Epithelial cell of esophagus (primary cell): ENCODE data around the gene PXDN.

Source experiments
- DNase-seq: peaks from one replicate; pipeline ENCODE4 v3.0.0; 2010; ENCODE audit warnings: low read depth
- H3K4me3 ChIP-seq: 2 replicates; pipeline ENCODE4 v1.5.1; 2011; ENCODE audit warnings: mild to moderate bottlenecking, low read length, control low read depth
- TF ChIP-seq, protein P1 (sequence below): IDR thresholded peaks from 2 replicates; pipeline ENCODE4 v1.5.1; 2011; ENCODE audit warnings: low read depth, mild to moderate bottlenecking, low read length, control low read depth, inconsistent platforms; ENCODE audit not compliant: insufficient read depth; ENCODE audit errors: missing control alignments

Gene PXDN

DNA sequence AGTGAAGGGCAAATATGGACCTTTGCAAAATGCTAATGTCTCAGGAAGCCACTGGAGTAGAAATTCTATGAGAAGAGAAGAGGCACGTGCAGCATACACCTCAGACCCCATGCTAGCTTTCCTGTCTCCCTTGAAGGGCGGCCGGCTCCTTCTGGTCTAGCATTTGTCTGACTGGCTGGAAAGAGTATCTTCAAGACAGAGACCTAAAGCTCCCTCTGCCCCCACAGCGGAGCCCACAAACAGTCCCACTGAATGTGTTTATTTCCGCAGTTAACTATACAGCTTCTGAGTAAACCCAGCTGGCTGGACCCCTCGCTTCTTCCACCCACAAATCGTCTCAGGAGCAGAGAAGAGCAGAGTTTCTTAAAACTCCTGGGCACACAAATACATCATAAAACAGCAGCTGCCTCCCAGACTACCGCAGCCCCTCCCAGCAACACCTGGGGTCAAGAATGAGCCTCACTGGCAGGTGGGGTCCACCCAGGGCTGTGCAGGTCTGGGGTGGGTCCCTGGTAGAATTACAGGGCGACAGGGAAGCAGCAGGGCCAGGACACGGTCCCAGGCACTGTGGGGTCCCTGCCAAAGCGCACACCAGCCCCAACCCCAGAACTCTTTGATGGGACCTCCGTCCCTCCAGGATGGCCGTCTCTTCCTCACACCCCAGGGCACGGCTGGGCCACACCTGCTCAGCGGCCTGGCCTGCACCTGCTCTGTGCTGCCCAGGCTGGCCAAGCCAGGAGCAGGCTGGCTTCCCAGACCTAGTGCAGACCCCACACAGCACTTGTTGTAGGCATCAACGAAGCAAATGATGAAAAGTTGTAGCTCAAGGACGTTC, 103.8 kb downstream of the PXDN start:
- DNase-seq: no peak
- TF ChIP-seq, protein P1, sequence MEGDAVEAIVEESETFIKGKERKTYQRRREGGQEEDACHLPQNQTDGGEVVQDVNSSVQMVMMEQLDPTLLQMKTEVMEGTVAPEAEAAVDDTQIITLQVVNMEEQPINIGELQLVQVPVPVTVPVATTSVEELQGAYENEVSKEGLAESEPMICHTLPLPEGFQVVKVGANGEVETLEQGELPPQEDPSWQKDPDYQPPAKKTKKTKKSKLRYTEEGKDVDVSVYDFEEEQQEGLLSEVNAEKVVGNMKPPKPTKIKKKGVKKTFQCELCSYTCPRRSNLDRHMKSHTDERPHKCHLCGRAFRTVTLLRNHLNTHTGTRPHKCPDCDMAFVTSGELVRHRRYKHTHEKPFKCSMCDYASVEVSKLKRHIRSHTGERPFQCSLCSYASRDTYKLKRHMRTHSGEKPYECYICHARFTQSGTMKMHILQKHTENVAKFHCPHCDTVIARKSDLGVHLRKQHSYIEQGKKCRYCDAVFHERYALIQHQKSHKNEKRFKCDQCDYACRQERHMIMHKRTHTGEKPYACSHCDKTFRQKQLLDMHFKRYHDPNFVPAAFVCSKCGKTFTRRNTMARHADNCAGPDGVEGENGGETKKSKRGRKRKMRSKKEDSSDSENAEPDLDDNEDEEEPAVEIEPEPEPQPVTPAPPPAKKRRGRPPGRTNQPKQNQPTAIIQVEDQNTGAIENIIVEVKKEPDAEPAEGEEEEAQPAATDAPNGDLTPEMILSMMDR: no peak
- H3K4me3 ChIP-seq: no peak overlapping the region

DNA sequence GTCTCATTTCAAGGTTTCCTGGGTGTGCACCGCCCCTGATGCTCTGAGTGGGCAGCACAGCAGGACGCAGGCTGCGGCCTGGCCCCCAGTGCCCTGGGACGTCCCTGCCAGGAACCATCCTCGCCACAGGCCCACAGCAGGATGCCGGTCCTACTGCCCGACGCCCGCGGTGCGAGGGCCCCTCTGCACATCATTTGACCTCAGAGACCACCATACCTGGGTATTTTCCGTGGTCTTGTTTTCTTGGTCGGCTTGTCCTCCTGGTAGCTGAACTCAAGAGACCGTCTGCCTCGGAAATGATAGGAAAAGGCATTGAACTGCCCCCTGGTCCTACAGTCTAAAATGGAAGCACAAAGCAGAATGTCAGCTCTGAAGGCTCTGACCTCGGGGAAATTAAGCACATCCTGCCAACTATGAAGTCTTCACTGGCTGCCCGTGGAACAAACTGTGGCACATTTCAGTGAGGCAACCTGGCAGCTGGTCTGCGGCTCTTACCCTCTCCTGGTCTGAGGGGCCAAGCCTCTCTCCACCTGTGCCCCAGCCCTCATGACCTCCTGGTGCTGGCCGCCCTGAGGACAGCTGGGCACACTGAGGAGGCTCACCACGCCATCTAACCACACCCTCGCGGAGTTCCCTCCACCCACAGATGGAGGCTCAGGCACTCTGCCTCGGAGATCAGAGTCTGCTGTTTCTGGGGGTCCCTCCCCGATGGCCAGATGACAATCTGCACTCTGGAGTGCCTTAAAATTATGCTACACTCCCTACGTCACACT, 105.0 kb downstream of the PXDN start:
- TF ChIP-seq, protein P1: no peak
- no peak overlapping the region for H3K4me3 ChIP-seq
- no peak for DNase-seq

DNA sequence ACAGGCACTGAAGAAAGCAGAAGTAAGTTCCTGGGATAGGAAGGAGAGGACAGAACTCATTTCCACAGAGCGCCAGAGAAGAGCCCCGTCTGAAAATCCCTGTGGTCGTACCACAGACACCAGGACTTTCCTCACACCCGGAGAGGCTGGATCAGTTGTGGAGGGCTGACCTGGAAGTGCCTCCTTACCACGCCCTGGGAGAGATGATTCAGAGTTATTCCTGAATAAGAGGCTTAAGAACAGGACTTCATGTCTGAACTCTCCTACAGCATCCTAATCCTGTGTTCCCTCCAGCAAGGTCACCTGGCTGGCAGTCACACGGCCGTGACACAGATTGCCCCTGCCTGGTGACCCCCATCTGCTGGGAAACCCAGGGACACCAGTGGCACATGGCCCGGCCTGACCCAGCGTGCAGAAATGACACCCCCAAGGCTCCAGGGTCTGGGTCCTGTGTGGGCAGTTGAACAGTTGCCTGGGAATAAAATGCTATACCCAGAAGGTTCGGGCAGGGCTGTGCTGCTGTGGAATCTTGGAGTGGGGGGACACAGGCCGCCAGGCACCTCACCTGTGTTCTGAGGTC, 105.9 kb downstream of the PXDN start:
- peak; percentile 72 for DNase-seq
- H3K4me3 ChIP-seq: no peak overlapping the region
- TF ChIP-seq, protein P1: no peak

DNA sequence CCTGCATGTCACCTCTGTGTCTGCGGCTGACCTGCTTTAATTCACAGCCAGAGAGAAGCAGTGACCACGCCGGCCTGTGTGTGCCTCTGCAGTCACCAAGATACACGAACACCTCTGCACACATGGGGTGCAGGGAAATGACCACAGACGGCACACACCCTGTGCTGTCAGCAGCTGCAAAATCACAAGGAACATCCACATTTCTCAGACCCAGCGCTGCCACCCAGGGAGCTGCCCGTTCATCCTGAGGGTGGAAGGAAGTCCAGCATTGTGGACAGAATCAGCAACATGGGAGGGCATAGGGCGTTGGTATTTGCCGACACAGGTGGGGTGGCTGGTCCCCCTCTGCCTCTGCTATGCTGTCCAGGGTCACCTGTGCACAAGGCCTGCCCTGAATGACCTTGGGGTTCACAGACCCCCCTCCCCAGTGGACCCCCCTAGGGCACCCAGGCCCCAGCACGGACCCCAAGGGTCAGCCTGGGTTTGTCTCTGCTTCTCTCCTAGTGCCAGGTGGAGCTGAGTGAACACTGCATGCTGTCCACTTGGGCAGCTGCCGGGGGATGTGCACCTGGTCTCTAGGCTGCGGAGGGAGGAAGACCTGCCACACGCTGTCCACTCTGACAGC, 107.4 kb downstream of the PXDN start:
- no peak for DNase-seq
- no peak overlapping the region for H3K4me3 ChIP-seq
- TF ChIP-seq, protein P1: no peak

DNA sequence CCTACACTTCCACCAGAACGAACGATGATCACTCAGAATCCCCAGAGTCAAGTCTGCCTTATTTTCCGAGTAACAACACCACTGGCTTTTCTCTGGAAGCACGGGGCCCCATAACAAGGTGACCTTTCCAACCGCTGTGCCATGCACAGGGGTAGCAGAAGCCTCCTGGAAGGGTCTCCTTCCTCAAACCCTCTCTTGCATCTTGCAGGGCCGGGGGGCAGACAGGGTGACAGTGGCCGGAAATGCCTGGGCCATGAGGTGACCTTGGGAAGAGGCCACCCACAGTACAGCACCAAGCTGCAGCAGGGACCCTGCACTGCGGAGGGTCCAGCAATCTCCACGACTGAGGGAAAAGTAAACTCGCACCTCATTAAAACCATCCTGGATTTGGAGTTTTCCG, 108.5 kb downstream of the PXDN start:
- TF ChIP-seq, protein P1: no peak
- no peak for DNase-seq
- H3K4me3 ChIP-seq: no peak overlapping the region

DNA sequence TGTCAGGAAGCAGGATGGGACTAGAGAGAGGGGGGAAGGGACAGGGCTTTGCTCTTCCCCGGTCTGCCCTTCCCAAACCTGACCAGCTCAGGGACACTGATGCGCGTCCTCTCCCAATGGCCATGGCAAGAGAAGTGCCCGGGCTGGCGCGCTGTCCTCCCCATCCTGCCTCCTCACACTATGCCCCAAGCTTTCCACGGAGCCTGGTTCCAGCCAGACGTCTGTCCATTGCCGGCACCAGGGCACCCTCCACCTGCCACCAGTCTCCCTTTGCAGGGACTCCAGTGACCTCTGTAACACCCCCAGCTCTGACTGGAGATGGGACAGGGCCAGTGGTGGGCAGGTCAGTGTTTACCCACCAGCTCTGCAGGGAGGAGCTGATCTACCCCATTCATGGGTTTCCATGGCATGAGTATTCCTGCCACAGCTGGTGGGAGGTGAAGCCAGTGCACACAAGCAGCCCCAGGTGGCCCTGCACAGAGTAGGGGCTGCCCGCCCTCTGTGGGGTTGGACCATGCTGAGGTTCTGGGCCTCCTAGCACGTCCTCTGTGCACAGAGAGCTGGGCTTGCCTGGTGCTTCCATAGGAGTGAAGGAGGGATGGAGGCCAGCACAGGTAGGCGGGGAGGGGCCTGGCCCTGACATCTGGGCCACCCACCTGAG, 109.5 kb downstream of the PXDN start:
- no peak for DNase-seq
- TF ChIP-seq, protein P1: no peak
- H3K4me3 ChIP-seq: no peak overlapping the region
